ENCODE measurements around the gene ATXN7. TPM values are rescaled to one million over a fixed set of nuclear protein-coding genes. Genes with fewer than 3 reads are reported as not detected.
A peak's percentile ranks its signal among the peaks of the same experiment; 100 is the strongest.

ATXN7 gene
- total RNA-seq, 3 donors from 2014 or later (not counting 1 experiment from before 2014, with no cell fraction given), result 126 to 176 (median 146) TPM

GRCh38 chr3:63892773-63893352 is 29.2 kb downstream of the ATXN7 start:
- Histone ChIP-seq H3K27ac (ENCODE audit: low read length) (no peak overlapping the region), H3K36me3 (ENCODE audit: control insufficient read depth, insufficient read depth, low read length) (peaks cover 6% of the 10 kb centered on the region), H3K4me1 (ENCODE audit: control insufficient read depth, insufficient read depth, low read length) (no peaks in the 10 kb centered on the region), H3K27me3 (ENCODE audit: control insufficient read depth, insufficient read depth, low read length) (no peaks in the 10 kb centered on the region), H3K4me3 (ENCODE audit: low read length) (no peak overlapping the region), H3K9me3 (ENCODE audit: control insufficient read depth, insufficient read depth, low read length) (no peaks in the 10 kb centered on the region)
- ATAC-seq, result no peak
- intact Hi-C loops (cut with micrococcal nuclease), result no loop called here
- no peak for DNase-seq
- H3K4me3 Mint-ChIP-seq, result no peak overlapping the region
- H3K9me3 Mint-ChIP-seq, result no peaks in the 10 kb centered on the region
- no peaks in the 10 kb centered on the region for H3K36me3 Mint-ChIP-seq
- no peaks in the 10 kb centered on the region for H3K27me3 Mint-ChIP-seq (ENCODE audit: low read depth in 2 of 2)
- no peak for TF ChIP-seq CTCF (IDR thresholded peaks at IDR 0.05)
- H3K4me1 Mint-ChIP-seq, result peaks cover 24 to 32% of the 10 kb centered on the region in 2 donors
- H3K27ac Mint-ChIP-seq, result no peak overlapping the region
- whole genome bisulfite sequencing (ENCODE audit: insufficient coverage), result no CpG with 5 or more reads among the region's 1 CpG

GRCh38 chr3:63895422-63896189 is 31.9 kb downstream of the ATXN7 start:
- Mint-ChIP-seq H3K27ac (peak overlapping the region in 1 of 2 donors; percentile 3), H3K4me3 (no peak overlapping the region), H3K27me3 (ENCODE audit: low read depth in 2 of 2) (no peaks in the 10 kb centered on the region), H3K4me1 (peaks cover 29 to 37% of the 10 kb centered on the region in 2 donors), H3K36me3 (no peaks in the 10 kb centered on the region), H3K9me3 (no peaks in the 10 kb centered on the region)
- DNase-seq (no peak), ATAC-seq (no peak)
- H3K4me3 ChIP-seq (ENCODE audit: low read length), result no peak overlapping the region
- H3K4me1 ChIP-seq (ENCODE audit: control insufficient read depth, insufficient read depth, low read length), result no peaks in the 10 kb centered on the region
- 77% methylated on average over 5 of the region's 5 CpGs for WGBS (ENCODE audit: insufficient coverage)
- no peaks in the 10 kb centered on the region for H3K27me3 ChIP-seq (ENCODE audit: control insufficient read depth, insufficient read depth, low read length)
- peaks cover 25% of the 10 kb centered on the region for H3K36me3 ChIP-seq (ENCODE audit: control insufficient read depth, insufficient read depth, low read length)
- no peak overlapping the region for H3K27ac ChIP-seq (ENCODE audit: low read length)
- no peak for TF ChIP-seq CTCF (IDR thresholded peaks at IDR 0.05)
- intact Hi-C loops (cut with micrococcal nuclease), result no loop called here
- H3K9me3 ChIP-seq (ENCODE audit: control insufficient read depth, insufficient read depth, low read length), result no peaks in the 10 kb centered on the region

GRCh38 chr3:63896332-63897030 is 32.8 kb downstream of the ATXN7 start:
- DNase-seq (no peak), ATAC-seq (no peak)
- Histone ChIP-seq H3K27ac (ENCODE audit: low read length) (no peak overlapping the region), H3K9me3 (ENCODE audit: control insufficient read depth, insufficient read depth, low read length) (no peaks in the 10 kb centered on the region), H3K4me3 (ENCODE audit: low read length) (no peak overlapping the region), H3K27me3 (ENCODE audit: control insufficient read depth, insufficient read depth, low read length) (no peaks in the 10 kb centered on the region), H3K36me3 (ENCODE audit: control insufficient read depth, insufficient read depth, low read length) (peaks cover 27% of the 10 kb centered on the region), H3K4me1 (ENCODE audit: control insufficient read depth, insufficient read depth, low read length) (no peaks in the 10 kb centered on the region)
- 89% methylated on average over 1 of the region's 1 CpG for WGBS (ENCODE audit: insufficient coverage)
- Mint-ChIP-seq H3K4me1 (peaks cover 30 to 35% of the 10 kb centered on the region in 2 donors), H3K4me3 (no peak overlapping the region), H3K27me3 (ENCODE audit: low read depth in 2 of 2) (no peaks in the 10 kb centered on the region), H3K36me3 (no peaks in the 10 kb centered on the region), H3K27ac (peak overlapping the region in 1 of 2 donors; percentile 43), H3K9me3 (no peaks in the 10 kb centered on the region)
- intact Hi-C loops (cut with micrococcal nuclease), result no loop called here
- TF ChIP-seq CTCF (IDR thresholded peaks at IDR 0.05), result no peak

All from natural killer cell (primary cell).